ENCODE measurements around the gene ENOX1. TPM values are rescaled to one million over a fixed set of nuclear protein-coding genes. Genes with fewer than 3 reads are reported as not detected.

ENOX1 gene
- total RNA-seq, 1 donor from 2014 or later, result 19.3 TPM

- DNase-seq (ENCODE audit: low spot score), result peak; percentile 76
These were observed 240.5 kb downstream of the ENOX1 start for GRCh38 chr13:43546251-43546650.

- peak; percentile 31 for DNase-seq (ENCODE audit: low spot score)
These were observed 241.4 kb downstream of the ENOX1 start for GRCh38 chr13:43545317-43545874.

- DNase-seq (ENCODE audit: low spot score), result peak; percentile 60
These were observed 242.1 kb downstream of the ENOX1 start for GRCh38 chr13:43544631-43545030.

GRCh38 chr13:43544011-43544410 lies 242.8 kb downstream of the ENOX1 start:
- peak; percentile 84 for DNase-seq (ENCODE audit: low spot score)

- DNase-seq (ENCODE audit: low spot score), result peak; percentile 25
These were observed 243.4 kb downstream of the ENOX1 start for GRCh38 chr13:43543331-43543730.

GRCh38 chr13:43537124-43537523 lies 249.6 kb downstream of the ENOX1 start:
- peak; percentile 89 for DNase-seq (ENCODE audit: low spot score)

GRCh38 chr13:43529796-43530195 lies 257.0 kb downstream of the ENOX1 start:
- no peak for DNase-seq (ENCODE audit: low spot score)

GRCh38 chr13:43528992-43529391 lies 257.8 kb downstream of the ENOX1 start:
- no peak for DNase-seq (ENCODE audit: low spot score)

GRCh38 chr13:43522788-43523187 lies 264.0 kb downstream of the ENOX1 start:
- no peak for DNase-seq (ENCODE audit: low spot score)

- DNase-seq (ENCODE audit: low spot score), result peak; percentile 81
These were observed 266.4 kb downstream of the ENOX1 start for GRCh38 chr13:43520351-43520750.

- no peak for DNase-seq (ENCODE audit: low spot score)
These were observed 267.9 kb downstream of the ENOX1 start for GRCh38 chr13:43518833-43519232.

- DNase-seq (ENCODE audit: low spot score), result peak; percentile 95
These were observed 270.4 kb downstream of the ENOX1 start for GRCh38 chr13:43516401-43516833.

- no peak for DNase-seq (ENCODE audit: low spot score)
These were observed 271.2 kb downstream of the ENOX1 start for GRCh38 chr13:43515531-43515930.

GRCh38 chr13:43514311-43514710 lies 272.5 kb downstream of the ENOX1 start:
- DNase-seq (ENCODE audit: low spot score), result no peak

- no peak for DNase-seq (ENCODE audit: low spot score)
These were observed 274.6 kb downstream of the ENOX1 start for GRCh38 chr13:43512221-43512620.

GRCh38 chr13:43510956-43511901 lies 275.5 kb downstream of the ENOX1 start:
- peak; percentile 89 for DNase-seq (ENCODE audit: low spot score)

- no peak for DNase-seq (ENCODE audit: low spot score)
These were observed 291.0 kb downstream of the ENOX1 start for GRCh38 chr13:43495732-43496131.

GRCh38 chr13:43494206-43494605 lies 292.6 kb downstream of the ENOX1 start:
- no peak for DNase-seq (ENCODE audit: low spot score)

- no peak for DNase-seq (ENCODE audit: low spot score)
These were observed 293.2 kb downstream of the ENOX1 start for GRCh38 chr13:43493496-43494000.

GRCh38 chr13:43492745-43493144 lies 294.0 kb downstream of the ENOX1 start:
- no peak for DNase-seq (ENCODE audit: low spot score)

GRCh38 chr13:43492311-43492710 lies 294.5 kb downstream of the ENOX1 start:
- no peak for DNase-seq (ENCODE audit: low spot score)

- DNase-seq (ENCODE audit: low spot score), result peak; percentile 59
These were observed 297.5 kb downstream of the ENOX1 start for GRCh38 chr13:43489233-43489632.

GRCh38 chr13:43487885-43488284 lies 298.9 kb downstream of the ENOX1 start:
- no peak for DNase-seq (ENCODE audit: low spot score)
